Lung (tissue), 12 donors: ENCODE data around the gene LGI4. TPM values are rescaled to one million over a fixed set of nuclear protein-coding genes. Genes with fewer than 3 reads are reported as not detected.

ENCODE experiments used
- ATAC-seq: fragments of 200-7000 bp; cut with Tn5 transposase; one replicate; pipeline ENCODE4 v1.9.1; 2020; ENCODE audit warnings: moderate number of reproducible peaks; ENCODE audit not compliant: insufficient read depth, low FRiP score
- DNase-seq, 3 donors: peaks; one replicate each; pipeline ENCODE4 v3.0.0-alpha.2; 2013 to 2017
- H3K27ac ChIP-seq, 2 donors: one replicate each; pipeline ENCODE4 v1.5.1; 2013; ENCODE audit warnings: mild to moderate bottlenecking in 2 of 2, moderate library complexity in 2 of 2, control low read depth in 1 of 2, inconsistent platforms in 1 of 2, low read depth in 1 of 2, low read length in 1 of 2
- H3K27me3 ChIP-seq, 3 donors: one replicate each; pipeline ENCODE4 v1.5.1; 2013; ENCODE audit warnings: low read length in 2 of 3; ENCODE audit not compliant: control insufficient read depth in 3 of 3, insufficient read depth in 3 of 3
- H3K36me3 ChIP-seq, 4 donors: one replicate each; pipeline ENCODE4 v1.5.1; 2013; ENCODE audit warnings: low read length in 4 of 4, mild to moderate bottlenecking in 1 of 4, moderate library complexity in 1 of 4; ENCODE audit not compliant: control insufficient read depth in 4 of 4, insufficient read depth in 4 of 4
- H3K4me1 ChIP-seq, 5 donors: one replicate each; pipeline ENCODE4 v1.5.1; 2013; ENCODE audit warnings: low read length in 5 of 5, mild to moderate bottlenecking in 2 of 5, moderate library complexity in 1 of 5; ENCODE audit not compliant: control insufficient read depth in 5 of 5, insufficient read depth in 5 of 5
- H3K4me3 ChIP-seq: one replicate; pipeline ENCODE4 v1.5.1; 2013; ENCODE audit warnings: mild to moderate bottlenecking, control low read depth, moderate library complexity
- H3K9ac ChIP-seq, 2 donors: one replicate each; pipeline ENCODE4 v1.5.1; 2013; ENCODE audit warnings: low read length in 2 of 2, control low read depth in 1 of 2; ENCODE audit not compliant: insufficient read depth in 1 of 2
- H3K9me3 ChIP-seq, 4 donors: one replicate each; pipeline ENCODE4 v1.5.1; 2013; ENCODE audit warnings: low read length in 3 of 4, mild to moderate bottlenecking in 1 of 4, moderate library complexity in 1 of 4; ENCODE audit not compliant: control insufficient read depth in 4 of 4, insufficient read depth in 3 of 4
- WGBS, 2 donors: extraction: QIAGEN DNeasy Blood & Tissue Kit; methylation state at CpG; one replicate each; pipeline ENCODE4 v1.1.7; 2013; 5-methylcytosine and 5-hydroxymethylcytosine counted together
- polyA plus RNA-seq, 2 donors: library from polyadenylated mRNA; stranded (reverse); fragments of 200-250 nt; gene quantifications; one replicate each; pipeline ENCODE4 v1.2.1, GENCODE V29; 2013
- total RNA-seq, 2 donors: library from RNA; depleted of rRNA in 1 of 2; stranded (reverse); fragments of >200 nt in 1 of 2; gene quantifications; one replicate each; pipeline ENCODE4 v1.2.1, GENCODE V29; 2014 to 2021
- TF ChIP-seq, protein P1 (sequence below): IDR thresholded peaks from 2 replicates; pipeline ENCODE4 v1.5.1; 2012; ENCODE audit warnings: mild to moderate bottlenecking; ENCODE audit errors: control extremely low read depth, extremely low read depth
- donor health status: control.
- donor health status: control.
- donor health status: Bipolar disorder and iron deficiency.
- donor health status: healthy.
- donor health status: DM: yes; HTN: yes; CAD: no.

The LGI4 gene
- total and polyA plus RNA-seq, 4 donors: 1.6 to 11.2 (median 4.1) TPM

DNA sequence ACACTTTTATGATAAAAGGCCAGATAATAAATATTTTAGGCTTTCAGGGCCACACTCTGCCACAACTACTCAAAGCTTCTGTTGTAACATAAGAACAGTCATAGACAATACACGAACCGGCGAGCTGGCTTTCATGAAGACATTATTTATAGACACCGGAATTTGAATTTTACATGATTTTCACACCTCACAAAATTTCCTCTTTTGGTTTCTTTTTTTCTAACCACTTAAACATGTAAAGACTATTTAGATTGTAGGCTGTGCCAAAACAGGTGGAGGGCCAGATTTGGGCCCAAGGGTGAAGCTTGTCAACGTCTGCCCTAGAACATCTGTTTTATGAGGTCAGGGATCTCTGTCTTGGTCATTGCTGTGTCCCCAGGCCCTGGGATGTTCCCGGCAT, 48.9 kb downstream of the LGI4 start:
- WGBS, 2 donors: 69 to 73% methylated on average over 6 of the region's 6 CpGs
- DNase-seq (no peak), ATAC-seq (no peak)
- peaks cover 0 to 4% (median 0%) of the 10 kb centered on the region in 5 donors for H3K4me1 ChIP-seq
- no peak overlapping the region for H3K4me3 ChIP-seq
- no peak overlapping the region for H3K9ac ChIP-seq
- TF ChIP-seq, protein P1, sequence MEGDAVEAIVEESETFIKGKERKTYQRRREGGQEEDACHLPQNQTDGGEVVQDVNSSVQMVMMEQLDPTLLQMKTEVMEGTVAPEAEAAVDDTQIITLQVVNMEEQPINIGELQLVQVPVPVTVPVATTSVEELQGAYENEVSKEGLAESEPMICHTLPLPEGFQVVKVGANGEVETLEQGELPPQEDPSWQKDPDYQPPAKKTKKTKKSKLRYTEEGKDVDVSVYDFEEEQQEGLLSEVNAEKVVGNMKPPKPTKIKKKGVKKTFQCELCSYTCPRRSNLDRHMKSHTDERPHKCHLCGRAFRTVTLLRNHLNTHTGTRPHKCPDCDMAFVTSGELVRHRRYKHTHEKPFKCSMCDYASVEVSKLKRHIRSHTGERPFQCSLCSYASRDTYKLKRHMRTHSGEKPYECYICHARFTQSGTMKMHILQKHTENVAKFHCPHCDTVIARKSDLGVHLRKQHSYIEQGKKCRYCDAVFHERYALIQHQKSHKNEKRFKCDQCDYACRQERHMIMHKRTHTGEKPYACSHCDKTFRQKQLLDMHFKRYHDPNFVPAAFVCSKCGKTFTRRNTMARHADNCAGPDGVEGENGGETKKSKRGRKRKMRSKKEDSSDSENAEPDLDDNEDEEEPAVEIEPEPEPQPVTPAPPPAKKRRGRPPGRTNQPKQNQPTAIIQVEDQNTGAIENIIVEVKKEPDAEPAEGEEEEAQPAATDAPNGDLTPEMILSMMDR: no peak
- H3K36me3 ChIP-seq: no peaks in the 10 kb centered on the region
- peaks cover 0 to 3% (median 0%) of the 10 kb centered on the region in 3 donors for H3K27me3 ChIP-seq
- no peak overlapping the region for H3K27ac ChIP-seq
- no peaks in the 10 kb centered on the region for H3K9me3 ChIP-seq

DNA sequence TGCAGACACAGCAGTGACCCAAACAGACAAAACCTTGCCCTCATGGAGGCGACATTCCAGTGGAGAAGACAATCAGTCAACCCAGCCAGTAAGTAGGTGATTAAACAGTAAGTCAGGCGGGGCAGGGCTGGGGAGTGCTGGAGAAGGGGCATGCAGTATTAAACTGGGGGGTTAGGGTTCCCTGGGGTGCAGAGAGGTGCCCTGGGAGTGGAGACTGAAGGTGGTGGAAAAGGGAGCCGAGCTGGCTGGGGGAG, 50.4 kb downstream of the LGI4 start:
- DNase-seq (no peak), ATAC-seq (no peak)
- H3K4me3 ChIP-seq: no peak overlapping the region
- no peaks in the 10 kb centered on the region for H3K9me3 ChIP-seq
- TF ChIP-seq, protein P1: no peak
- no peak overlapping the region for H3K27ac ChIP-seq
- no peaks in the 10 kb centered on the region for H3K27me3 ChIP-seq
- no peaks in the 10 kb centered on the region for H3K4me1 ChIP-seq
- no peak overlapping the region for H3K9ac ChIP-seq
- 88 to 90% methylated on average over 3 of the region's 3 CpGs for WGBS, 2 donors
- no peaks in the 10 kb centered on the region for H3K36me3 ChIP-seq

DNA sequence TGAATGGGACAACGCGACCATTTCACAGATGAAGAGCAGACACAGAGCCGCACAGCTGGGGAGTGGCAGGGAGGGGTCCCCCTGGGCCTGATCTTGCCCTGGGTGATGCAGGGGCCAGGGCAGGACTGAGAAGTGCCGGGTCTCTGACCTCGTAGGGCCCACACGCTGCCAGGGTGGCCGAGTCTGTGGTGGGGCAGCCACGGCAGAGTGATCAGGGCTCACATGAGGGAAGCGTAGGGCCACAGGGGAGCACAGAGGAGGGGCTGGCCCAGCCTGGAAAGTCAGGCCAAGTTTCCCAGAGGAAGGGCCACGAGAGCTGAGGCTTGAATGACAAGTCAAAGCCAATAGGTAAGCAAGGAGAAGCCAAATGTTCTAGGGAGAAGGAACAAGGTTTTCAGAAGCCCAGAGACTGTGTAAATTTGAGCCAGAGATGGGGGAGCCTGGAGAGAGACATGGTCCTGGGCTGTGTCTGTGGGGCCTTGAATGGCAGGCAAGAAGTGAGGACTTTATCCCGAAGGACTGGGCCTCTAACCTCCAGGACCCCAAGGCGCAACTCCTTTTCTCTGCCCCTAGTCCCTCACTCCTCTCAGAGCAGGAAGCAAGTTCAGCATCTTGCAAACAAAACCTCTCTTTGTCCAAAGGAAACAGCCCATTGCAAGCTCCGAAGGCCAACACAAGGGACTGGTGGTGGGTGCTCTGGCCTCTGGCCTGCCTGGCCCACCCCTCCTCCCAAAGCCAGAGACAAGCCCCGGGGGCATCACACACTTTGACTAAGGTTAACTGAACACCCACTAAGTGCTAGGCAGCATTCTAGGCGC, 51.0 kb downstream of the LGI4 start:
- Histone ChIP-seq H3K36me3 (no peaks in the 10 kb centered on the region), H3K4me1 (no peaks in the 10 kb centered on the region), H3K9me3 (no peaks in the 10 kb centered on the region), H3K4me3 (no peak overlapping the region), H3K27me3 (no peaks in the 10 kb centered on the region), H3K9ac (no peak overlapping the region), H3K27ac (no peak overlapping the region)
- ATAC-seq (no peak), DNase-seq (no peak)
- TF ChIP-seq, protein P1: no peak
- WGBS, 2 donors: 85 to 93% methylated on average over 15 of the region's 15 CpGs

DNA sequence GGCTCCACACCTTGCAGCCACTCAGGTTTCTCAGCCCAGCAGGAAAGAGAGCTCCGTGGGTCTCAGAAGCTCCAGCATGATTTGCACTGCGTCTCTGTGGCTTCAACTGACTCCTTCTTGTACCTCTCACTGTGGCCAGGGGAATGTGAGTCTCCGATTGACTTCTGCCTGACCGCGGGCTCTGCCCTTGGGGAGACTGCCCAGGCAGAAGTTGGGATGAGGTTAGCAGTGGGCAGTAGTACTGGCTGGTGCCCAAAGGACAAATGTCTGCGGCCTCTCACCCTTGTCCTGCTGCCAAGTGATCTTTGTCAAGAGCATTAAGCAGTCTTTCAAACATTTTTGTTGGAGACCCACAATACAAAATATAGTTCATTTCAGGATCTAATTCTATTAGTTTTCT, 53.7 kb downstream of the LGI4 start:
- WGBS, 2 donors: 83 to 93% methylated on average over 6 of the region's 6 CpGs
- TF ChIP-seq, protein P1: no peak
- no peaks in the 10 kb centered on the region for H3K4me1 ChIP-seq
- H3K27me3 ChIP-seq: no peaks in the 10 kb centered on the region
- H3K9ac ChIP-seq: no peak overlapping the region
- no peak overlapping the region for H3K4me3 ChIP-seq
- no peak overlapping the region for H3K27ac ChIP-seq
- DNase-seq (no peak), ATAC-seq (no peak)
- H3K36me3 ChIP-seq: no peaks in the 10 kb centered on the region
- no peaks in the 10 kb centered on the region for H3K9me3 ChIP-seq
